LoVo (cell line): ENCODE results near the gene POLD2.

Source experiments
- DNase-seq: peaks from one replicate; pipeline ENCODE4 v3.0.0-alpha.2; 2016; ENCODE audit warnings: low spot score

POLD2 gene

GRCh38 chr7:44082541-44083207 lies 40.7 kb downstream of the POLD2 start:
- DNase-seq: peak; percentile 100

GRCh38 chr7:44081266-44081748 lies 42.0 kb downstream of the POLD2 start:
- no peak for DNase-seq

- no peak for DNase-seq
Measured at GRCh38 chr7:44080686-44081265, 42.6 kb downstream of the POLD2 start.

GRCh38 chr7:44080118-44080517 lies 43.2 kb downstream of the POLD2 start:
- no peak for DNase-seq

- DNase-seq: no peak
Measured at GRCh38 chr7:44079331-44080021, 43.9 kb downstream of the POLD2 start.

- no peak for DNase-seq
Measured at GRCh38 chr7:44078521-44078920, 44.8 kb downstream of the POLD2 start.

- DNase-seq: no peak
Measured at GRCh38 chr7:44077681-44078091, 45.7 kb downstream of the POLD2 start.

GRCh38 chr7:44077061-44077460 lies 46.3 kb downstream of the POLD2 start:
- DNase-seq: no peak

- DNase-seq: no peak
Measured at GRCh38 chr7:44076101-44076895, 47.0 kb downstream of the POLD2 start.

GRCh38 chr7:44075296-44076075 lies 47.9 kb downstream of the POLD2 start:
- DNase-seq: no peak

GRCh38 chr7:44074349-44074695 lies 49.0 kb downstream of the POLD2 start:
- DNase-seq: no peak

GRCh38 chr7:44073664-44074348 lies 49.5 kb downstream of the POLD2 start:
- DNase-seq: no peak

GRCh38 chr7:44072364-44073231 lies 50.8 kb downstream of the POLD2 start:
- peak; percentile 68 for DNase-seq

GRCh38 chr7:44071726-44072363 lies 51.5 kb downstream of the POLD2 start:
- DNase-seq: no peak

- DNase-seq: no peak
Measured at GRCh38 chr7:44068054-44068453, 55.3 kb downstream of the POLD2 start.

- DNase-seq: no peak
Measured at GRCh38 chr7:44067064-44067951, 56.0 kb downstream of the POLD2 start.

GRCh38 chr7:44066494-44067063 lies 56.8 kb downstream of the POLD2 start:
- DNase-seq: no peak

GRCh38 chr7:44066111-44066460 lies 57.3 kb downstream of the POLD2 start:
- no peak for DNase-seq
